Esophagus muscularis mucosa (tissue), 4 donors: ENCODE measurements around the gene CNTNAP2. TPM values are rescaled to one million over a fixed set of nuclear protein-coding genes. Genes with fewer than 3 reads are reported as not detected.

Experiments used
- DNase-seq: peaks from one replicate; pipeline ENCODE4 v3.0.0-alpha.2; 2017; ENCODE audit errors: extremely low spot score
- H3K27ac ChIP-seq, 4 donors: fragments of 200-600 bp; sonication (generic); replicated peaks in 1 of 4; 1 replicate in 3 of 4; 2 replicates in 1 of 4; pipeline ENCODE4 v1.5.1; 2016 to 2019; ENCODE audit warnings: mild to moderate bottlenecking in 1 of 4
- H3K27me3 ChIP-seq, 4 donors: fragments of 200-600 bp; sonication (generic); one replicate each; pipeline versions ENCODE4 v1.5.1 to v1.6.0; 2016 to 2019
- H3K36me3 ChIP-seq, 4 donors: fragments of 200-600 bp; sonication (generic); one replicate each; pipeline ENCODE4 v1.5.1; 2016 to 2019
- H3K4me1 ChIP-seq, 4 donors: fragments of 200-600 bp; sonication (generic); one replicate each; pipeline ENCODE4 v1.5.1; 2016 to 2019
- H3K4me3 ChIP-seq, 4 donors: fragments of 200-600 bp; sonication (generic); 1 replicate in 2 of 4; 2 replicates in 2 of 4; pipeline ENCODE4 v1.5.1; 2016 to 2019; ENCODE audit warnings: mild to moderate bottlenecking in 4 of 4, moderate library complexity in 1 of 4
- H3K9me3 ChIP-seq, 4 donors: fragments of 200-600 bp; sonication (generic); 1 replicate in 3 of 4; 2 replicates in 1 of 4; pipeline ENCODE4 v1.5.1; 2016 to 2019
- CTCF ChIP-seq, 3 experiments: fragments of 200-600 bp in 2 of 3; fragments of 450-650 bp in 1 of 3; sonication (generic) in 2 of 3; IDR thresholded peaks; one replicate each; pipeline ENCODE4 v1.5.1; 2017 to 2019; ENCODE audit warnings: antibody characterized with exemption in 3 of 3, mild to moderate bottlenecking in 2 of 3, moderate library complexity in 1 of 3
- EP300 ChIP-seq: sonication (generic); formaldehyde crosslinking; IDR thresholded peaks from one replicate; pipeline ENCODE4 v1.6.1; 2017; ENCODE audit warnings: antibody characterized with exemption
- POLR2A ChIP-seq: fragments of 450-650 bp; IDR thresholded peaks from one replicate; pipeline ENCODE4 v1.6.1; 2017; ENCODE audit warnings: antibody characterized with exemption, moderate library complexity, mild to moderate bottlenecking, low read depth
- POLR2AphosphoS5 ChIP-seq, 2 donors: sonication (generic); formaldehyde crosslinking; IDR thresholded peaks; one replicate each; pipeline ENCODE4 v1.6.1; 2017; ENCODE audit warnings: antibody characterized with exemption in 2 of 2
- WGBS: methylation state at CpG from one replicate; pipeline ENCODE4 v1.1.5; 2018; 5-methylcytosine and 5-hydroxymethylcytosine counted together
- intact Hi-C: fragments of 100-400 bp; cut with DNase I; formaldehyde crosslinking; loops from one replicate; pipeline ENCODE4 v1.15.1; 2023
- total RNA-seq, 4 donors: library from RNA; depleted of rRNA; stranded (reverse); fragments of >200 nt; gene quantifications; one replicate each; pipeline versions ENCODE4 v1.1.0 to v1.2.1, GENCODE V29; 2016

CNTNAP2 gene
- total RNA-seq, 4 donors from 2014 or later = 1.2 to 2.9 (median 1.9) TPM

- intact Hi-C loops = no loop called here
- H3K27ac ChIP-seq = no peak overlapping the region
- no peaks in the 10 kb centered on the region for H3K4me1 ChIP-seq
- no peaks in the 10 kb centered on the region for H3K36me3 ChIP-seq
- TF ChIP-seq POLR2AphosphoS5 (IDR thresholded peaks at IDR 0.05) = no peak
- no peak overlapping the region for H3K4me3 ChIP-seq
- DNase-seq = no peak
- 92% methylated on average over 9 of the region's 9 CpGs for WGBS
- no peaks in the 10 kb centered on the region for H3K27me3 ChIP-seq
- H3K9me3 ChIP-seq = no peaks in the 10 kb centered on the region
Measured at GRCh38 chr7:148204639-148205304, 2088.2 kb downstream of the CNTNAP2 start.

GRCh38 chr7:148209643-148210190 is 2093.1 kb downstream of the CNTNAP2 start:
- H3K27me3 ChIP-seq = no peaks in the 10 kb centered on the region
- TF ChIP-seq EP300 = no peak
- TF ChIP-seq CTCF (IDR thresholded peaks at IDR 0.05) = no peak
- TF ChIP-seq POLR2A = no peak
- TF ChIP-seq POLR2AphosphoS5 (IDR thresholded peaks at IDR 0.05) = no peak

GRCh38 chr7:148210804-148211325 is 2094.3 kb downstream of the CNTNAP2 start:
- Histone ChIP-seq H3K9me3 (no peaks in the 10 kb centered on the region), H3K27ac (no peak overlapping the region), H3K36me3 (no peaks in the 10 kb centered on the region), H3K4me1 (peaks cover 13 to 20% (median 15%) of the 10 kb centered on the region in 4 donors), H3K27me3 (no peaks in the 10 kb centered on the region), H3K4me3 (no peak overlapping the region)
- WGBS = 95% methylated on average over 3 of the region's 3 CpGs
- TF ChIP-seq POLR2A = no peak
- TF ChIP-seq CTCF (IDR thresholded peaks at IDR 0.05) = no peak
- TF ChIP-seq EP300 = no peak
- TF ChIP-seq POLR2AphosphoS5 (IDR thresholded peaks at IDR 0.05) = no peak
- no peak for DNase-seq
- intact Hi-C loops = no loop called here

More at GRCh38 chr7:148209643-148210190, 2093.1 kb downstream of the CNTNAP2 start:
- DNase-seq = no peak
- Histone ChIP-seq H3K4me1 (peaks cover 13 to 20% (median 15%) of the 10 kb centered on the region in 4 donors), H3K9me3 (no peaks in the 10 kb centered on the region), H3K4me3 (no peak overlapping the region), H3K36me3 (no peaks in the 10 kb centered on the region), H3K27ac (no peak overlapping the region)
- intact Hi-C loops = no loop called here
- WGBS = 89% methylated on average over 6 of the region's 6 CpGs

GRCh38 chr7:148211740-148212151 is 2095.1 kb downstream of the CNTNAP2 start:
- intact Hi-C loops = no loop called here
- Histone ChIP-seq H3K4me1 (peaks cover 13 to 20% (median 15%) of the 10 kb centered on the region in 4 donors), H3K27ac (no peak overlapping the region), H3K27me3 (no peaks in the 10 kb centered on the region), H3K36me3 (no peaks in the 10 kb centered on the region), H3K4me3 (peak overlapping the region in 1 of 4 donors; percentile 17), H3K9me3 (no peaks in the 10 kb centered on the region)
- no peak for TF ChIP-seq CTCF (IDR thresholded peaks at IDR 0.05)
- TF ChIP-seq POLR2A = no peak
- no peak for TF ChIP-seq EP300
- no peak for TF ChIP-seq POLR2AphosphoS5 (IDR thresholded peaks at IDR 0.05)
- no peak for DNase-seq

DNA sequence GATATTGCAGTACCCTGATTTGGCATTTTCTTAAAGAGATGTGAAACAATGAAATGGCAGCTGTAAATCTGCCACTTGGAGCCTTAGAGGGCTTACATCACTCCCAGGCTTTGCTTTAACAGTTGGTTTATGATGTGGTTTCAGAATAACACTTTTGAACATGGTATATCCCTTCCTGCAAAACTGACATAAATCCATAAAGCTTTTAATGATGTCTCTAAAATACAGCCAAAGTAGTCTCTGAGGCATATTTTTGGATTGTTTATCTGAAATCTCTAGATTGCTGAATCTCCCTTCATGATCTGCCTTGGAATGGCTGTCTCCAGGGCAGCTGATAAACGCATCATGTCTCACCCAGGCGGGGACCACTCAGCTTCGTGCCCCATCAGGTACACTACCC is 2096.1 kb downstream of the CNTNAP2 start:
- no peaks in the 10 kb centered on the region for H3K36me3 ChIP-seq
- intact Hi-C loops = no loop called here
- H3K27me3 ChIP-seq = no peaks in the 10 kb centered on the region
- no peaks in the 10 kb centered on the region for H3K9me3 ChIP-seq
- no peak overlapping the region for H3K4me3 ChIP-seq
- H3K4me1 ChIP-seq = peaks cover 13 to 20% (median 15%) of the 10 kb centered on the region in 4 donors
- DNase-seq = no peak
- no peak for TF ChIP-seq CTCF (IDR thresholded peaks at IDR 0.05)
- no peak for TF ChIP-seq POLR2A
- no peak for TF ChIP-seq EP300
- TF ChIP-seq POLR2AphosphoS5 (IDR thresholded peaks at IDR 0.05) = no peak
- WGBS = no CpG with 5 or more reads among the region's 3 CpGs
- no peak overlapping the region for H3K27ac ChIP-seq
